ENCODE results near the gene GARIN3. TPM values are rescaled to one million over a fixed set of nuclear protein-coding genes. Genes with fewer than 3 reads are reported as not detected.

The GARIN3 gene
- total RNA-seq, 1 experiment from 2014 or later: not detected

GRCh38 chr5:157116483-157116954, 49.5 kb downstream of the GARIN3 start:
- Mint-ChIP-seq H3K4me3 (ENCODE audit: unreplicated experiment) (no peak overlapping the region), H3K27me3 (ENCODE audit: insufficient read depth, unreplicated experiment) (no peaks in the 10 kb centered on the region), H3K27ac (ENCODE audit: unreplicated experiment) (no peak overlapping the region), H3K4me1 (ENCODE audit: low read depth, unreplicated experiment) (peaks cover 7% of the 10 kb centered on the region), H3K36me3 (ENCODE audit: insufficient read depth, unreplicated experiment) (no peaks in the 10 kb centered on the region), H3K9me3 (ENCODE audit: unreplicated experiment) (peaks cover 4% of the 10 kb centered on the region)
- Histone ChIP-seq H3K9me3 (0 out of 2 replicates have a peak, but pooled peaks cover 2% of the 10 kb centered on the region), H3K4me3 (ENCODE audit: low read depth, low read length) (no peak overlapping the region), H3K27me3 (replicated peaks; ENCODE audit: control insufficient read depth, insufficient read depth, low read length) (no peaks in the 10 kb centered on the region), H3K36me3 (ENCODE audit: control insufficient read depth, insufficient read depth, low read length) (no peaks in the 10 kb centered on the region), H3K4me1 (no peaks in the 10 kb centered on the region)
- ChIA-PET CTCF (interaction anchor here (0.5 kb wide), 1 partner anchor 173 kb away, joined by 3 read pairs; no protein-coding TSS in a partner anchor), POLR2A (no interaction called here)
- BruUV-seq (replicated peaks): no TSS peak
- intact Hi-C loops (cut with micrococcal nuclease; ENCODE audit: unreplicated experiment): no loop called here
- DNase-seq: no peak
- TF ChIP-seq CTCF (IDR thresholded peaks at IDR 0.05; ENCODE audit: insufficient read depth in 1 of 2, low read depth in 1 of 2, low read length in 1 of 2, severe bottlenecking in 1 of 2, unreplicated experiment in 1 of 2): no peak

- Mint-ChIP-seq H3K27me3 (ENCODE audit: insufficient read depth, unreplicated experiment) (no peaks in the 10 kb centered on the region), H3K4me1 (ENCODE audit: low read depth, unreplicated experiment) (peaks cover 7% of the 10 kb centered on the region), H3K4me3 (ENCODE audit: unreplicated experiment) (no peak overlapping the region), H3K9me3 (ENCODE audit: unreplicated experiment) (no peaks in the 10 kb centered on the region), H3K27ac (ENCODE audit: unreplicated experiment) (no peak overlapping the region), H3K36me3 (ENCODE audit: insufficient read depth, unreplicated experiment) (no peaks in the 10 kb centered on the region)
- no peaks in the 10 kb centered on the region for H3K9me3 ChIP-seq
- H3K4me1 ChIP-seq: no peaks in the 10 kb centered on the region
- intact Hi-C loops (cut with micrococcal nuclease; ENCODE audit: unreplicated experiment): no loop called here
- no peaks in the 10 kb centered on the region for H3K36me3 ChIP-seq (ENCODE audit: control insufficient read depth, insufficient read depth, low read length)
- H3K4me3 ChIP-seq (ENCODE audit: low read depth, low read length): no peak overlapping the region
- H3K27me3 ChIP-seq (replicated peaks; ENCODE audit: control insufficient read depth, insufficient read depth, low read length): no peaks in the 10 kb centered on the region
- no peak for TF ChIP-seq CTCF (IDR thresholded peaks at IDR 0.05; ENCODE audit: insufficient read depth in 1 of 2, low read depth in 1 of 2, low read length in 1 of 2, severe bottlenecking in 1 of 2, unreplicated experiment in 1 of 2)
- CTCF ChIA-PET: no interaction called here
- no peak for DNase-seq
- BruUV-seq (replicated peaks): no TSS peak
- POLR2A ChIA-PET: no interaction called here
Measured at GRCh38 chr5:157115502-157115901, 50.6 kb downstream of the GARIN3 start.

- DNase-seq: no peak
- no peak overlapping the region for H3K27ac Mint-ChIP-seq (ENCODE audit: unreplicated experiment)
- no peaks in the 10 kb centered on the region for H3K27me3 Mint-ChIP-seq (ENCODE audit: insufficient read depth, unreplicated experiment)
- Histone ChIP-seq H3K36me3 (ENCODE audit: control insufficient read depth, insufficient read depth, low read length) (no peaks in the 10 kb centered on the region), H3K9me3 (no peaks in the 10 kb centered on the region), H3K27me3 (replicated peaks; ENCODE audit: control insufficient read depth, insufficient read depth, low read length) (no peaks in the 10 kb centered on the region), H3K4me1 (no peaks in the 10 kb centered on the region), H3K4me3 (ENCODE audit: low read depth, low read length) (no peak overlapping the region)
- ChIA-PET CTCF (no interaction called here), POLR2A (no interaction called here)
- H3K36me3 Mint-ChIP-seq (ENCODE audit: insufficient read depth, unreplicated experiment): no peaks in the 10 kb centered on the region
- no peaks in the 10 kb centered on the region for H3K9me3 Mint-ChIP-seq (ENCODE audit: unreplicated experiment)
- H3K4me3 Mint-ChIP-seq (ENCODE audit: unreplicated experiment): no peak overlapping the region
- intact Hi-C loops (cut with micrococcal nuclease; ENCODE audit: unreplicated experiment): no loop called here
- TF ChIP-seq CTCF (IDR thresholded peaks at IDR 0.05; ENCODE audit: insufficient read depth in 1 of 2, low read depth in 1 of 2, low read length in 1 of 2, severe bottlenecking in 1 of 2, unreplicated experiment in 1 of 2): no peak
- H3K4me1 Mint-ChIP-seq (ENCODE audit: low read depth, unreplicated experiment): peaks cover 7% of the 10 kb centered on the region
- BruUV-seq (replicated peaks): no TSS peak
Measured at GRCh38 chr5:157115012-157115411, 51.1 kb downstream of the GARIN3 start.
